H54 (cell line): ENCODE data around the gene SH3RF3.

Experiments
- DNase-seq: peaks from one replicate; pipeline ENCODE4 v3.0.0; 2011; ENCODE audit warnings: low spot score, mixed read lengths; ENCODE audit not compliant: insufficient read length
- FAIRE-seq: peaks from 3 replicates; lab custom pipeline; 2011; peaks lifted over from hg19 to GRCh38; lab: Jason Lieb, UNC
- POLR2A ChIP-seq: IDR thresholded peaks from 2 replicates; pipeline ENCODE4 v1.6.1; 2011; ENCODE audit warnings: low read depth, mild to moderate bottlenecking, low read length

The SH3RF3 gene

GRCh38 chr2:109177635-109178034 is 48.6 kb downstream of the SH3RF3 start:
- no peak for TF ChIP-seq POLR2A
- FAIRE-seq (no peak), DNase-seq (no peak)

- no peak for DNase-seq
- no peak for FAIRE-seq
- no peak for TF ChIP-seq POLR2A
These were observed 50.0 kb downstream of the SH3RF3 start for GRCh38 chr2:109178968-109179367.

GRCh38 chr2:109180786-109181185 is 51.8 kb downstream of the SH3RF3 start:
- FAIRE-seq (no peak), DNase-seq (no peak)
- no peak for TF ChIP-seq POLR2A

DNA sequence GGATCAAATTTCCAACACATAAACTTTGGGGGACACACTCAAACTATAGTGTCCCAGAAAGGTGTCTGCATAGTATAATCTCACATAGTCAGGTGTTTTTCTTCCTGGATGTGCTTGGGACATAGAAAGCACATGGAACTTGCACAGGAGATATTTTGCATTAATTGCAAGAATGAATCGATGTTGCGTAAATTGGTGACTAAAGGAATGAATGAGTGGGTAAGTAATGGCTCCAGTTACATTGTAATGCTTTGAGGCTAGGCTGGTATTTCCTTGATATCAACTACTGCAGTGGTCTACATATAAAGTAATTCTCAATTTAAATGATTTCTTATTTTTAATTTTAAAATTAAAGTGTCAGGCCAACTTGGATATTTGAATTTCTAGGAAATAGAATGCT is 53.4 kb downstream of the SH3RF3 start:
- TF ChIP-seq POLR2A, result no peak
- FAIRE-seq (no peak), DNase-seq (no peak)

DNA sequence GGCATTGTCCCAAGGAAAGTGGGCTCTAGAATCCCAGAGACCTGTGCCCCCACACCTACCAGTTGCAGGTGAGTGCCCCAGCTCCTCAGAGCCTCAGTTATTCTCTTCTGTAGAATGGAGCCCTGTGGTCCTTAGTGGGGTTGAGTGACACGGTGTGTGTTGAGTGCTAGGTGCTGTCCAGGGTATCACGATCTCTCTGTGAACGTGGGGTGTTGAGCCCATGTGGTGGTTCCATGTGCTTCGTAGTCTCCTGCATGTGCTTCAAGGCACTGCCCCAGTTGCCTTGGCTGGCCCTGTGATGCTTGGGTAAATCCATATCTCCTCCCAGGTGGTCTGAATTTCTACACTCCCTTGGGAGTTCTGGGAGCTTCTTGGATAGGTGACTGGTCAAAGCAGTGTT is 54.9 kb downstream of the SH3RF3 start:
- FAIRE-seq, result no peak
- no peak for DNase-seq
- TF ChIP-seq POLR2A, result no peak

- FAIRE-seq (no peak), DNase-seq (no peak)
- TF ChIP-seq POLR2A, result no peak
These were observed 55.4 kb downstream of the SH3RF3 start for GRCh38 chr2:109184368-109184767.

- DNase-seq, result no peak
- TF ChIP-seq POLR2A, result no peak
- FAIRE-seq, result no peak
These were observed 56.3 kb downstream of the SH3RF3 start for GRCh38 chr2:109185338-109185737.

GRCh38 chr2:109185821-109186570 is 57.0 kb downstream of the SH3RF3 start:
- FAIRE-seq (no peak), DNase-seq (no peak)
- no peak for TF ChIP-seq POLR2A

DNA sequence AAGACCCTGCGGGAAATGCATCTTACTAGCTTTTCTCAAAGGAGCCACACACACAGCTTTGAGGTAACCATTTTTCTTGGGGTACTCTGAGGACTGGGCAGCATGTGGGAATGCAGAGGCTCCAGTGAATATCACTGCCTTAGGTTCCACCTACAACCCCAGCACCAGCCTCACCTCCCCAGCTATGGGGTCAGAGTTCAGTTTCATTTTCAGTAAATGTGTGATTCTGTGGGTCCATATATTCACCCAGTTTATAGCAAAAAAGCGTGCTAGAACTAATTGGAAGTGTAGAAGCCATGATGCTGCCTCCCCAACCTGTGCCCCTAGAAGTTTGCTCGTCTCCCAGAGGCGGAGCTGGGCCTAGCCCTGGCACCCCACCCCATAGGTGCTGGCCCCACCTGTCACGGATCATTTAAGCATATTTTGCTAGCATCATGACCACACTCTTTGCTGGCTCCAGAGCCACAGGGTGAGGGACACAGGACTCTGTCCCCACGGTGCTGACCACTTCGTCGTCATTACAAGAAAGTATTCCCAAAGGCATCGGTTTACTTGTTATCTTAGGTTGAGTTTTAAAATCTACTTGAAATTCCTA is 57.7 kb downstream of the SH3RF3 start:
- FAIRE-seq, result no peak
- no peak for TF ChIP-seq POLR2A
- no peak for DNase-seq

DNA sequence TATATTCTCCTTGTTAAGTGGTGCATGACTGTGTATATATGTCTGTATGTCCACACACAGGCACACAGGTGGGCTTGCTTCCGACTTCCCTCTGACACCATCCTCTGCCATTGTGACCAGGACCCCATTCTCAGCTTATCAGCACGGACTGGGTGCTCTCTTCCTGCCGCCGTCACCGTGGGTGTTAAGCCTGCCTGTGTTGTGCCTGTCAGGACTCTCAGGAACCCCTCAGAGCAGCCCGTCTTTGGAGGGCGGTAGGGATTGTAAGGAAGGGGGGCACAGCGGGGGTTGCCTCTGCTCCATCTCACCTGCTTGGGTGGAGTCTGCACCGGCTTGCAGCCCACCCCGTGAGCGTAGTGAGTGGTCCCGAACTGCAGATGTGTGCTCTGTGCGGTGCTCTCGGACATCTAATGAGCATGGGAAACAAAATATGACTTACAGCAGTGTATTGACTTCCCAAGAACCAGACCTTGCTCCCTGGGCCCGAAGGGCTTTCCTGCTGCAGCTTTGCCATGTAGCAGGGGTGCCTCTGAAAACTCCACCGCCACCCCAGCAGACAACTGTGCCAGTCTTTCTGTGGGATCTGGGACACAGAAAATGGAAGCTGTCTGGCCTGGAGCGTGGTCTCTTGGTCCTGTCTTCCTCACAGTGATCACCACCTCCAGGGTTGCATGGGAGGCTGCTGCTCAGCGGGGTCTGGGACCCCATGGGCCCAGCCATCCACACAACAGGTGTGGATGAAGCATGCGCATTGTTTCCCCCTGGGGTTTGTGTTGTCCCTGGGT is 58.9 kb downstream of the SH3RF3 start:
- no peak for DNase-seq
- no peak for TF ChIP-seq POLR2A
- no peak for FAIRE-seq

DNA sequence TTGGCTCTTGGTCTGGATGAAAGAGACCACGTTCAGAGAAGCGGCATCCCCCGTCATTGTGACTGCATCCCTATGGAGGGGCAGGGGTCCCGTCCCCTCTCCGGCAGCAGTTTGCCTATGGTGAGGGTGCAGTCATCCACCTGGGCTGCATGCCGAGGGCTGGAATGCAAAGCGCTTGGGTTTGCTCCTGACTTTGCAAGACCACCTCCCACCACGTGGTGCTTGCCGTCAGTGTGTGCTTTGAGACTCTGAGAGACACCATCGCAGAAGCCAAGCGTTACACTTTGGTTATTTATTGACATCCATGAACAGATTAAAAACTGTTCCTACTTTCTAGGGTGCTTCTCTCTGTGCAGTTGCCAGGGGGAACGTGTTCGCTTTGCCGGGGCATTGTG is 59.5 kb downstream of the SH3RF3 start:
- TF ChIP-seq POLR2A, result no peak
- DNase-seq (no peak), FAIRE-seq (no peak)

GRCh38 chr2:109188898-109189297 is 59.9 kb downstream of the SH3RF3 start:
- DNase-seq, result no peak
- no peak for TF ChIP-seq POLR2A
- FAIRE-seq, result no peak

DNA sequence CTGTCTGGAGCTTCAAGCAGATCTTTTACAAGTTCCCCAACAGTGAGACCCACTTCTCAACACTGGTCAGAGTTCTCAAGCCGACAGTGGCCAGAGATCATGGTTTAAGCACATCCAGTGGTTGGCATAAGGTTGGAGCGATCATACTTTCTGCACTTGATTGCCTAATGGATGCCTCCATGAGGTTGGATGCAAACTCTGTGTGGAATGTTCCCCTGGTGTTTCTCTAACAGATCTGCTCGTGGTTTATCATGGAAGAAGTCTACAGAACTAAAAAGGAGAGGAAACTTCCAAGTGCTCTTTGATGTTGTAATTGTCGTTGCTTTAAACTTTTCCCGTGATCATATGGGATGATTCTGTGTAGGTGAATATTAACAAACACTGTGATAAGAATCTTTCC is 60.7 kb downstream of the SH3RF3 start:
- no peak for TF ChIP-seq POLR2A
- FAIRE-seq, result no peak
- no peak for DNase-seq
